ENCODE results near the gene BCL2. TPM values are rescaled to one million over a fixed set of nuclear protein-coding genes. Genes with fewer than 3 reads are reported as not detected.

Gene BCL2
- total RNA-seq, 1 donor from 2014 or later: 20.5 TPM

GRCh38 chr18:63287691-63288220 lies 31.8 kb downstream of the BCL2 start:
- H3K4me1 ChIP-seq: peaks cover 0 to 51% of the 10 kb centered on the region in 2 donors
- H3K27ac ChIP-seq: peak overlapping the region; percentile 34 to 66
- TF ChIP-seq CTCF (IDR thresholded peaks at IDR 0.05): no peak
- no peaks in the 10 kb centered on the region for H3K36me3 ChIP-seq
- H3K4me3 ChIP-seq: no peak overlapping the region
- DNase-seq (ENCODE audit: low spot score in 2 of 2): no peak
- no peaks in the 10 kb centered on the region for H3K27me3 ChIP-seq
- no peaks in the 10 kb centered on the region for H3K9me3 ChIP-seq
- intact Hi-C loops (cut with DNase I): no loop called here

- H3K27me3 ChIP-seq: no peaks in the 10 kb centered on the region
- H3K4me1 ChIP-seq: peaks cover 0 to 51% of the 10 kb centered on the region in 2 donors
- H3K36me3 ChIP-seq: no peaks in the 10 kb centered on the region
- no peaks in the 10 kb centered on the region for H3K9me3 ChIP-seq
- H3K27ac ChIP-seq: peak overlapping the region; percentile 34 to 66
- DNase-seq (ENCODE audit: low spot score in 2 of 2): no peak
- no peak for TF ChIP-seq CTCF (IDR thresholded peaks at IDR 0.05)
- intact Hi-C loops (cut with DNase I): no loop called here
- H3K4me3 ChIP-seq: no peak overlapping the region
Measured at GRCh38 chr18:63286926-63287325, 32.6 kb downstream of the BCL2 start.

- intact Hi-C loops (cut with DNase I): no loop called here
- H3K27me3 ChIP-seq: no peaks in the 10 kb centered on the region
- no peaks in the 10 kb centered on the region for H3K36me3 ChIP-seq
- peaks cover 0 to 38% of the 10 kb centered on the region in 2 donors for H3K4me1 ChIP-seq
- no peak for TF ChIP-seq CTCF (IDR thresholded peaks at IDR 0.05)
- no peak for DNase-seq (ENCODE audit: low spot score in 2 of 2)
- no peaks in the 10 kb centered on the region for H3K9me3 ChIP-seq
- H3K4me3 ChIP-seq: no peak overlapping the region
- peak overlapping the region; percentile 14 to 20 for H3K27ac ChIP-seq
Measured at GRCh38 chr18:63284827-63285733, 34.5 kb downstream of the BCL2 start.

- H3K27me3 ChIP-seq: no peaks in the 10 kb centered on the region
- H3K36me3 ChIP-seq: no peaks in the 10 kb centered on the region
- H3K9me3 ChIP-seq: no peaks in the 10 kb centered on the region
- no peak for TF ChIP-seq CTCF (IDR thresholded peaks at IDR 0.05)
- H3K4me3 ChIP-seq: no peak overlapping the region
- intact Hi-C loops (cut with DNase I): no loop called here
- DNase-seq (ENCODE audit: low spot score in 2 of 2): no peak
- H3K4me1 ChIP-seq: peaks cover 0 to 39% of the 10 kb centered on the region in 2 donors
- peak overlapping the region; percentile 14 to 20 for H3K27ac ChIP-seq
Measured at GRCh38 chr18:63284173-63284799, 35.3 kb downstream of the BCL2 start.

- intact Hi-C loops (cut with DNase I): no loop called here
- no peaks in the 10 kb centered on the region for H3K36me3 ChIP-seq
- H3K27me3 ChIP-seq: no peaks in the 10 kb centered on the region
- H3K4me1 ChIP-seq: peaks cover 0 to 31% of the 10 kb centered on the region in 2 donors
- peak overlapping the region; percentile 14 to 20 for H3K27ac ChIP-seq
- TF ChIP-seq CTCF (IDR thresholded peaks at IDR 0.05): no peak
- no peaks in the 10 kb centered on the region for H3K9me3 ChIP-seq
- no peak overlapping the region for H3K4me3 ChIP-seq
- no peak for DNase-seq (ENCODE audit: low spot score in 2 of 2)
Measured at GRCh38 chr18:63283305-63284094, 36.1 kb downstream of the BCL2 start.

Data from ascending aorta (tissue), 2 donors.